Osteoblast (primary cell): ENCODE data around the gene F8. TPM values are rescaled to one million over a fixed set of nuclear protein-coding genes. Genes with fewer than 3 reads are reported as not detected.

ENCODE experiments used
- DNase-seq: peaks from one replicate; pipeline ENCODE4 v3.0.0; 2011; ENCODE audit warnings: low spot score, mixed read lengths; ENCODE audit not compliant: insufficient read length; ENCODE audit errors: missing footprints
- H2AFZ ChIP-seq: 2 replicates; pipeline ENCODE4 v1.6.0; 2011; ENCODE audit warnings: mild to moderate bottlenecking, low read length
- H3K27ac ChIP-seq: 2 replicates; pipeline ENCODE4 v1.5.1; 2011; ENCODE audit warnings: mild to moderate bottlenecking, low read depth, low read length, moderate library complexity
- H3K27me3 ChIP-seq: 2 replicates; pipeline ENCODE4 v1.6.0; 2012; ENCODE audit warnings: mild to moderate bottlenecking, control low read depth, inconsistent platforms, low read length, moderate library complexity; ENCODE audit not compliant: insufficient read depth
- H3K36me3 ChIP-seq: 2 replicates; pipeline ENCODE4 v1.5.1; 2011; ENCODE audit warnings: mild to moderate bottlenecking, low read length, control low read depth, moderate library complexity; ENCODE audit not compliant: insufficient read depth
- H3K4me1 ChIP-seq: 2 replicates; pipeline ENCODE4 v1.5.1; 2011; ENCODE audit warnings: mild to moderate bottlenecking, low read length, control low read depth, moderate library complexity; ENCODE audit not compliant: insufficient read depth
- H3K4me2 ChIP-seq: 2 replicates; pipeline ENCODE4 v1.6.0; 2011; ENCODE audit warnings: mild to moderate bottlenecking, low read length; ENCODE audit not compliant: insufficient read depth
- H3K4me3 ChIP-seq: fragments of 200-600 bp; sonication (generic); 3 replicates; pipeline ENCODE4 v1.5.1; 2012; ENCODE audit warnings: mild to moderate bottlenecking, low read length, inconsistent platforms; ENCODE audit not compliant: insufficient read depth
- H3K79me2 ChIP-seq: 2 replicates; pipeline ENCODE4 v1.6.0; 2012; ENCODE audit warnings: mild to moderate bottlenecking, low read length, control low read depth, inconsistent platforms; ENCODE audit not compliant: insufficient read depth
- H3K9me3 ChIP-seq: 2 replicates; pipeline ENCODE4 v1.5.1; 2011; ENCODE audit warnings: low read depth, low read length, control low read depth
- H4K20me1 ChIP-seq: 2 replicates; pipeline ENCODE4 v1.6.0; 2012; ENCODE audit warnings: mild to moderate bottlenecking, low read length, control low read depth; ENCODE audit not compliant: insufficient read depth
- total RNA-seq: library from RNA; depleted of rRNA; stranded (reverse); fragments of >200 nt; gene quantifications from 2 replicates; pipeline ENCODE4 v1.2.3, GENCODE V29; 2012
- TF ChIP-seq, protein P1 (sequence below): IDR thresholded peaks from 2 replicates; pipeline ENCODE4 v1.5.1; 2011; ENCODE audit warnings: mild to moderate bottlenecking, low read depth, low read length, moderate library complexity; ENCODE audit errors: extremely low read depth

F8 gene
- total RNA-seq, 1 donor = 10.9 TPM

DNA sequence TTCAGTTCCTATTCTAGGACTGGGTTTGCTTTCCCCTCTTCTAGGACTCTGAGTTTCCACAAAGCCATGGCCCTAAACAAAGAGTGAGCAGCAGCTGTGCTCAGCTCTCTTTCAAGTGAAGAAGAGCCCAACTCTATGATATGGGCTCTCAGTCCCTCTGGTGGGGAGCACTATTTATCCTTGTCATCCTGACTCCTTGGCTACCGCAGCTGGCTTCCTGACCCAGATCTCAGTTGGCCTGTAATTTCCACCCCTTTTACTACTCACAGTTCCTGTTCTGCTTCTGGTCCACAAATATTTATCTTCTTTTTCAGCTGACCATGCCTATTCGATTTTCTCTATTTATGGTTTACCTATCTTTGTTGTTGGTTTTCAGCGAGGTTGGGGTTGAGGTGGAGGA lies 33.8 kb downstream of the F8 start:
- Histone ChIP-seq H3K9me3 (no peaks in the 10 kb centered on the region), H3K27me3 (no peaks in the 10 kb centered on the region), H3K4me1 (no peaks in the 10 kb centered on the region), H4K20me1 (no peaks in the 10 kb centered on the region), H3K27ac (no peak overlapping the region), H3K4me2 (no peak overlapping the region), H3K79me2 (no peaks in the 10 kb centered on the region), H3K4me3 (no peak overlapping the region), H2AFZ (no peak overlapping the region), H3K36me3 (no peaks in the 10 kb centered on the region)
- TF ChIP-seq, protein P1, sequence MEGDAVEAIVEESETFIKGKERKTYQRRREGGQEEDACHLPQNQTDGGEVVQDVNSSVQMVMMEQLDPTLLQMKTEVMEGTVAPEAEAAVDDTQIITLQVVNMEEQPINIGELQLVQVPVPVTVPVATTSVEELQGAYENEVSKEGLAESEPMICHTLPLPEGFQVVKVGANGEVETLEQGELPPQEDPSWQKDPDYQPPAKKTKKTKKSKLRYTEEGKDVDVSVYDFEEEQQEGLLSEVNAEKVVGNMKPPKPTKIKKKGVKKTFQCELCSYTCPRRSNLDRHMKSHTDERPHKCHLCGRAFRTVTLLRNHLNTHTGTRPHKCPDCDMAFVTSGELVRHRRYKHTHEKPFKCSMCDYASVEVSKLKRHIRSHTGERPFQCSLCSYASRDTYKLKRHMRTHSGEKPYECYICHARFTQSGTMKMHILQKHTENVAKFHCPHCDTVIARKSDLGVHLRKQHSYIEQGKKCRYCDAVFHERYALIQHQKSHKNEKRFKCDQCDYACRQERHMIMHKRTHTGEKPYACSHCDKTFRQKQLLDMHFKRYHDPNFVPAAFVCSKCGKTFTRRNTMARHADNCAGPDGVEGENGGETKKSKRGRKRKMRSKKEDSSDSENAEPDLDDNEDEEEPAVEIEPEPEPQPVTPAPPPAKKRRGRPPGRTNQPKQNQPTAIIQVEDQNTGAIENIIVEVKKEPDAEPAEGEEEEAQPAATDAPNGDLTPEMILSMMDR = no peak
- DNase-seq = no peak

DNA sequence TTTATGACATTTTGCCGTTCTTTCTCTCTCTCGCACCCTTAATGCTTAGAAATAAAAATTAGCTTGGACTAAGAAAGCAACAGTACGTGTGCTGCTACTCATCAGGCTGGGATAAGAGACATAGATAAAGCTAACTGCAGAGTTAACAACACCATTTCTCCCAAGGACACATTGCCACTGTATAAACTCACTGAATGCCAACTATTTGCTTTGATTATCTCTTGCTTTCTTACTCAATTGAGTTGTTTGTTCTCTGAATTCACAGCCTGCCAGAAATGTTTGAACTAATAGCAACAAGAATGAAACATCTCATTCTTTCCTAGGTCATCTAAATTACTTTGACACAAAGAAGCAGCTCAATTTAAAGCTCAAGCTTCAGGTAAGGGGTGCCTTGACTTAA lies 34.6 kb downstream of the F8 start:
- DNase-seq = no peak
- Histone ChIP-seq H3K9me3 (no peaks in the 10 kb centered on the region), H3K4me2 (no peak overlapping the region), H3K36me3 (no peaks in the 10 kb centered on the region), H3K27ac (no peak overlapping the region), H4K20me1 (no peaks in the 10 kb centered on the region), H2AFZ (no peak overlapping the region), H3K27me3 (no peaks in the 10 kb centered on the region), H3K4me3 (no peak overlapping the region), H3K4me1 (no peaks in the 10 kb centered on the region), H3K79me2 (no peaks in the 10 kb centered on the region)
- TF ChIP-seq, protein P1 = no peak

DNA sequence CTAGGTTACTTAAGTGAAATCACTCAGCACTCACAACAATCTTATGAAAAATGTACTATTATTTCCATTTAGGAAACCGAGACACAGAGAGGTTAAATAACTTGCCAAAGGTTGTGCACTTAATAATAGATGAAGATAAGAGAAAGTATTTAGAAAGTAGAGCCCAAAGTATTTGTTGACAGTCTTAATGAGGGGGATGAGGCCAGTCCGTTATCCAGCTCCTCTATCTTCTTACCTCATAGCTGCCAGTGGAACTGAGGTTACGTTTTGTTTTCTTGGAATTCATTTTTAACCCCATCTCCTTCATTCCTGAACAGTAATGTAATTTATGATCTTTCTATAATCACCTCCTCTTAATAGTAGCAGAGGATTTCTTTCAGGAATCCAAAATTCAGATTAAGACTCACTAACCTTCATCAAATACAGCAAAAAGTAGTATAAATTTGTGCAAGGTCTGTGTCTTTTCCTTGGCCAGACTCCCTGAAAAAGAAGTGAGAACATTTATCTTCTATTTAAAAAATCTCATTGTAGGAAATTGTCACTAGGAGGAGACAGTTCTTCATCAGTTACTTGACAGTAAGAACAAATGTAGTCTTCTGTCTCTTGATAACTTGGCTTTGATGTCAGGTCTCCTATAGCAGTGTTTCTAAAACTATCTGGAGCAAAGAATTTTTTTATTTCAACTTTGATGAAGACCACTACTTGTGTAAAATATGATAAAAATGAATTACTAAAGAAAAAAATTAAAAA lies 35.5 kb downstream of the F8 start:
- no peaks in the 10 kb centered on the region for H3K4me1 ChIP-seq
- no peaks in the 10 kb centered on the region for H3K79me2 ChIP-seq
- no peak overlapping the region for H3K27ac ChIP-seq
- H3K9me3 ChIP-seq = no peaks in the 10 kb centered on the region
- no peak overlapping the region for H2AFZ ChIP-seq
- no peaks in the 10 kb centered on the region for H4K20me1 ChIP-seq
- no peaks in the 10 kb centered on the region for H3K36me3 ChIP-seq
- no peak overlapping the region for H3K4me2 ChIP-seq
- no peak for DNase-seq
- no peak overlapping the region for H3K4me3 ChIP-seq
- H3K27me3 ChIP-seq = no peaks in the 10 kb centered on the region
- TF ChIP-seq, protein P1 = no peak

DNA sequence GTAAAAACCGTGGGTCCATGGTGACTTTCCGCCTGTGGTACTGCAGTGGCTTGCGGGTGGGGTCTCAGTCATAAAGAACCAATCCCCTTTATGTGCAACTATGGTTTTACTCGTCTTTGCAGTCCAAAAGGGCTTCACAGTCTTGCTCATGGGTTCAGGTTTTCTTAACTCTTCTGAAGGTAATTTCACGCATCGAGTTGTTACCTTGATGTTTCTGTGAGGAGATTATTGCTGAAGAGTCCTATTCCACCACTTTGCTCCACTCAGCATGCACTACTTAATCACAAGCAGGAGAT lies 41.5 kb downstream of the F8 start:
- TF ChIP-seq, protein P1 = no peak
- H3K9me3 ChIP-seq = no peaks in the 10 kb centered on the region
- peak overlapping the region; percentile 66 for H3K4me3 ChIP-seq
- H3K4me1 ChIP-seq = no peaks in the 10 kb centered on the region
- peak overlapping the region; percentile 65 for H3K4me2 ChIP-seq
- no peak for DNase-seq
- no peak overlapping the region for H3K27ac ChIP-seq
- no peaks in the 10 kb centered on the region for H3K79me2 ChIP-seq
- H3K36me3 ChIP-seq = no peaks in the 10 kb centered on the region
- no peaks in the 10 kb centered on the region for H4K20me1 ChIP-seq
- H2AFZ ChIP-seq = peak overlapping the region; percentile 91
- H3K27me3 ChIP-seq = no peaks in the 10 kb centered on the region
